Ovary (tissue), 9 donors: ENCODE measurements around the gene EVI5. TPM values are rescaled to one million over a fixed set of nuclear protein-coding genes. Genes with fewer than 3 reads are reported as not detected.

Experiments
- DNase-seq, 5 donors: peaks; one replicate each; pipeline ENCODE4 v3.0.0-alpha.2; 2019 to 2020
- H3K27ac ChIP-seq, 2 donors: fragments of 200-600 bp; one replicate each; pipeline versions ENCODE4 v1.5.1 to v1.8.0; 2019 to 2022
- H3K27me3 ChIP-seq: fragments of 200-600 bp; one replicate; pipeline ENCODE4 v1.8.0; 2022
- H3K36me3 ChIP-seq: fragments of 200-600 bp; sonication (generic); one replicate; pipeline ENCODE4 v1.5.1; 2019
- H3K4me1 ChIP-seq: one replicate; pipeline ENCODE4 v1.8.1; 2013; ENCODE audit warnings: mild to moderate bottlenecking, moderate library complexity; ENCODE audit not compliant: insufficient read depth
- H3K4me3 ChIP-seq: fragments of 200-600 bp; sonication (generic); one replicate; pipeline ENCODE4 v1.5.1; 2017
- H3K9me3 ChIP-seq, 2 donors: fragments of 200-600 bp in 1 of 2; sonication (generic) in 1 of 2; one replicate each; pipeline versions ENCODE4 v1.5.1 to v1.8.1; 2013 to 2019; ENCODE audit warnings: mild to moderate bottlenecking in 1 of 2, moderate library complexity in 1 of 2
- CTCF ChIP-seq, 3 donors: fragments of 450-650 bp in 2 of 3; fragments of 200-600 bp in 1 of 3; IDR thresholded peaks; one replicate each; pipeline versions ENCODE4 v1.5.1 to v1.8.0; 2016 to 2022; ENCODE audit warnings: antibody characterized with exemption in 3 of 3, mild to moderate bottlenecking in 1 of 3
- EP300 ChIP-seq: sonication (generic); formaldehyde crosslinking; IDR thresholded peaks from one replicate; pipeline ENCODE4 v1.6.1; 2017; ENCODE audit warnings: antibody characterized with exemption
- POLR2A ChIP-seq: fragments of 450-650 bp; IDR thresholded peaks from one replicate; pipeline ENCODE4 v1.6.1; 2017; ENCODE audit warnings: antibody characterized with exemption, mild to moderate bottlenecking, moderate library complexity
- WGBS, 3 donors: extraction: QIAGEN DNeasy Blood & Tissue Kit in 1 of 3; methylation state at CpG; one replicate each; pipeline versions ENCODE4 v1.1.5 to v1.1.7; 2013 to 2017; 5-methylcytosine and 5-hydroxymethylcytosine counted together
- intact Hi-C, 4 donors: fragments of 100-400 bp; cut with DNase I; formaldehyde crosslinking; loops; one replicate each; pipeline versions ENCODE4 v1.11.0 to v1.15.1; 2022 to 2023
- polyA plus RNA-seq, 2 donors: library from polyadenylated mRNA; stranded (reverse); fragments of 200-250 nt in 1 of 2; fragments of 350-450 nt in 1 of 2; fragmentation: Illumina TruSeq in 1 of 2; extraction: RNeasy Lipid Tissue Mini Kit (QIAGEN cat#74804) in 1 of 2; gene quantifications; one replicate each; pipeline ENCODE4 v1.2.3, GENCODE V29; 2013 to 2014
- total RNA-seq, 7 donors: library from RNA; depleted of rRNA in 2 of 7; stranded (reverse); fragments of >200 nt in 2 of 7; fragmentation: NEBNext Ultra II Directional in 3 of 7; extraction: Animal tissue kit (Norgen Biotek cat#: 25700) in 3 of 7; gene quantifications; one replicate each; pipeline versions ENCODE4 v1.1.0 to v1.2.4, GENCODE V29; 2016 to 2023
- donor health status: DM: no; HTN: no; CAD: no; lungs with moderate emphysema.
- donor health status: DM: no; HTN: no; CAD: no.
- donor health status: Bipolar disorder and iron deficiency.
- donor health status: DM: yes; HTN: yes; CAD: no.
- donor health status: DM: no; HTN: no; CAD: no.
- donor health status: DM: yes; HTN: yes; CAD: no.

Gene EVI5
- total and polyA plus RNA-seq, 9 donors, result 4.4 to 36.7 (median 23.7) TPM

GRCh38 chr1:92816732-92817131 is 31.8 kb upstream of the EVI5 start:
- DNase-seq, result no peak
- Histone ChIP-seq H3K27me3 (no peaks in the 10 kb centered on the region), H3K4me3 (no peak overlapping the region), H3K4me1 (no peaks in the 10 kb centered on the region), H3K27ac (no peak overlapping the region), H3K36me3 (no peaks in the 10 kb centered on the region), H3K9me3 (no peaks in the 10 kb centered on the region)
- TF ChIP-seq CTCF (IDR thresholded peaks at IDR 0.05) (no peak), POLR2A (no peak), EP300 (no peak)
- intact Hi-C loops, result loop anchor here in 1 of 4 donors (10.0 kb wide), 1 partner anchor 62 kb away; no protein-coding TSS in a partner anchor
- 50 to 63% (median 58%) methylated on average over 2 of the region's 2 CpGs for WGBS, 3 donors

- no peaks in the 10 kb centered on the region for H3K36me3 ChIP-seq
- DNase-seq, result no peak
- TF ChIP-seq EP300, result no peak
- TF ChIP-seq POLR2A, result no peak
- no peak for TF ChIP-seq CTCF (IDR thresholded peaks at IDR 0.05)
- intact Hi-C loops, result no loop called here
- H3K27me3 ChIP-seq, result no peaks in the 10 kb centered on the region
- no peak overlapping the region for H3K27ac ChIP-seq
- no peak overlapping the region for H3K4me3 ChIP-seq
- H3K4me1 ChIP-seq, result peaks cover 2% of the 10 kb centered on the region
- no peaks in the 10 kb centered on the region for H3K9me3 ChIP-seq
Measured at GRCh38 chr1:92808381-92808780, 23.5 kb upstream of the EVI5 start.

GRCh38 chr1:92805216-92805615 is 20.3 kb upstream of the EVI5 start:
- H3K36me3 ChIP-seq, result no peaks in the 10 kb centered on the region
- H3K27ac ChIP-seq, result no peak overlapping the region
- H3K9me3 ChIP-seq, result no peaks in the 10 kb centered on the region
- intact Hi-C loops, result no loop called here
- no peak for TF ChIP-seq EP300
- TF ChIP-seq CTCF (IDR thresholded peaks at IDR 0.05), result no peak
- no peak for TF ChIP-seq POLR2A
- DNase-seq, result no peak
- 63 to 86% (median 81%) methylated on average over 1 of the region's 1 CpG for WGBS, 3 donors
- no peak overlapping the region for H3K4me3 ChIP-seq
- peaks cover 2% of the 10 kb centered on the region for H3K4me1 ChIP-seq
- no peaks in the 10 kb centered on the region for H3K27me3 ChIP-seq

GRCh38 chr1:92804721-92805201 is 19.9 kb upstream of the EVI5 start:
- Histone ChIP-seq H3K4me3 (no peak overlapping the region), H3K27ac (no peak overlapping the region), H3K9me3 (no peaks in the 10 kb centered on the region), H3K36me3 (no peaks in the 10 kb centered on the region), H3K4me1 (peaks cover 2% of the 10 kb centered on the region), H3K27me3 (no peaks in the 10 kb centered on the region)
- 3% methylated on average over 7 of the region's 7 CpGs for WGBS, 3 donors
- intact Hi-C loops, result no loop called here
- TF ChIP-seq POLR2A (no peak), CTCF (IDR thresholded peaks at IDR 0.05) (no peak), EP300 (no peak)
- DNase-seq, result peak; percentile 29 to 73 (median 50)
